Myocyte (in vitro differentiated cells): Measurements from ENCODE around the gene TNNI2. TPM values are rescaled to one million over a fixed set of nuclear protein-coding genes. Genes with fewer than 3 reads are reported as not detected.
"Not testable (repeated sequence)": the region's sequence is repeated elsewhere in the genome, so short reads cannot be mapped to it uniquely, and the experiment has no call there.

ENCODE experiments used
- DNase-seq: peaks from one replicate; pipeline ENCODE4 v3.0.0-alpha.2; 2012; ENCODE audit warnings: low read depth
- polyA plus RNA-seq: library from polyadenylated mRNA; unstranded; fragments of >200 nt; gene quantifications from one replicate; pipeline ENCODE4 v1.2.1, GENCODE V29; 2012; ENCODE audit warnings: missing spikeins
- total RNA-seq: library from RNA; depleted of rRNA; stranded (reverse); fragments of >200 nt; gene quantifications from 2 replicates; pipeline ENCODE4 v1.2.3, GENCODE V29; 2014

Gene TNNI2
- 429 and 432 TPM in 2 replicates for total RNA-seq
- 153 TPM for polyA plus RNA-seq

DNA sequence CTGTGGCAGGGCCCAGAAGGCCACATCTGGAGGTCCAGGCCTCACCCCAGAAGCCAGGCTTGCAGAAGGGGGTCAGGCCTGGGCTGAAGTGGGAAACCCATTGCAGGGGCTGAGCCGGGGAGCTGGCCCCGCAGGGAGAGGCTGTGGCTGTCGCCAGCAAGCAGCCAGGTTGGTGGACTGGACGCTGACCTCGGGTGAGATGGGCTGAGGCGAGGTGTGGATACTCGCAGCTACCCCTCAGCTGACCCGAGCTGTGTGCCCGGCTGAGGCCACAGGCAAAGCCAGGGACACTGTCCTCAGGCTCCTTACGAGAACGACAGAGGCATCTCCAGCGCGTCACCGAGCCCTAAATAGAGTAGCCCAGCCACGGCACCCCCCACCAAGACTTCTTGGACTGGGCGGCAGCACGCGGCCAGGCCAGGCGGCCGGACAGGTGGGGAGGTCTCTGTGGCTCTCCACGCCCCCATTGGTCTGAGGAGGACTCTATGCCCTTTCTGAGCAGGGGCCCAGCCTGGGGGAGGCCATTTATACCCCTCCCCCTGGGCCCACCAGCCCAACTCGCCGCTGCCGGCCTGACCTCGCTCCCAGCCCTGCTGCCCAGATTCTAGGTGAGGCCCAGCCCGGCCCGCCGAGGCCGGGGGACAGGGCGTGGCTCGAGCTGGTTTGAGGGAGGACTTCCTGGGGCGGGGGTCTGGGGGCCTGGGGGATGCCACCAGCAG, at the start of gene TNNI2:
Gene TNNI2, plus strand, starts transcription at position 556 of the 719 bp plus-strand sequence. CDS start 716 bp downstream, outside the sequence.
- DNase-seq = peak; percentile 92

- no peak for DNase-seq
These were observed 46.9 kb upstream of the TNNI2 start for GRCh38 chr11:1791912-1792311.

- no peak for DNase-seq
These were observed 46.3 kb upstream of the TNNI2 start for GRCh38 chr11:1792461-1792860.

DNA sequence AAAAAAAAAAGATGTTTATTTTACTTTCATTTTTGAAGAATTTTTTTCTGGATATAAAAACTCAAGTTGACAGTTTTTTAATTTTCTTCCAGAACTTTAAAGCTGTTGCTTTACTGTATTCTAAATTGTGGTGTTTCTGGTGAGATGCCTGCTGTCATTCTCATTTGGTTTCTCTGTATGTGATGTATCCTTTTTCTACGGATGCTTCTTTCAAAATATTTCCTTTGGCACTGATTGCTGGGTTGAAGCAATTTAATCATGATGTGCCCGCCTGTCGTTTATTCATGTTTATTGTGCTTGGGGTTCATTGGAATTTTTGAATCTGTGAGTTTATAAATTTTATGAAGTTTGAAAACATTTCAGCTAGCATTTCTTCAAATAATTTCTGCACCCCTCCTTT, 45.7 kb upstream of the TNNI2 start:
- no peak for DNase-seq

DNA sequence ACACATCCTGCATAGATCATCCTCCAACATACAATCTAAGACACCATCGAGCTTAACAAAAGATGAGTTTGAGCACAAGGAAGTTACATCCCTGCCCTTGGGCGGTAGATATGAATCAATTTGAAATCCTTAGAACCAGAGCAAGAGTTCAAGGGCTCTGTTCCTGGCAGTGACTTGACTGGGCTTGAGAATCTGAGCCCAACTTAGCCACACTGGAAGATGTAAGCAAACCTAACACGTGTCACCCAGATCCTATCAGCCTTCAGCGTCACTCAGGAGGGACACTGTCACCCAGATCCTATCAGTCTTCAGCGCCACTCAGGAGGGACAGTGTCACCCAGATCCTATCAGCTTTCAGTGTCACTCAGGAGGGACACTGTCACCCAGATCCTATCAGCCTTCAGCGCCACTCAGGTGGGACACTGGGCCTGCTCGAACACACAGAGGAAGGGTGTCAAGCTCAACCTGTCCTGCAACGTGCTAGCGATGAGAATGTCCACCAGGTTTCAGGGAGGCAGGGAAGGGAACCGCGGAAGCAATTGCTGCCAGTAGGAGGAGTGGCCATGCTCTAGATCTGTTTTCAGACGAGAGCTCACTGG, 42.3 kb upstream of the TNNI2 start:
- DNase-seq = no peak

GRCh38 chr11:1797391-1798125, 41.2 kb upstream of the TNNI2 start:
- no peak for DNase-seq

DNA sequence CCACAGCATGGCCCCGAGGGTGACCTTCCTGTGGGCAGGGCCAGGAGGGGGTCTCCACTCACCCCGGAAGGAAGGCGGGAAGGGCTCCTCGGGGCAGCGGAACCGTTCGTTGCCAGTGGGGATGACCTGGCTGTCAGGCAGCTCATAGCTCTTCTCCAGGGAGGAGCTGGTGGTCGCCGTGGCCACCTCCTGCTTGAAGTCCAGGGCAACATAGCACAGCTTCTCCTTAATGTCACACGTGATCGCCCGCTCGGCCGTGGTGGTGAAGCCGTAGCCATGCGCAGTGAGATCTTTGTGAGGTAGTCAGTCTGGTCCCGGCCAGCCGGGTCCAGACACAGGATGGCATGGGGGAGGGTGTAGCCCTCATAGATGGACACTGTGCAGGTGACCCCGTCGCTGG, 35.5 kb upstream of the TNNI2 start:
- no peak for DNase-seq

- not testable (repeated sequence) for DNase-seq
These were observed 34.8 kb upstream of the TNNI2 start for GRCh38 chr11:1803835-1804519.

DNA sequence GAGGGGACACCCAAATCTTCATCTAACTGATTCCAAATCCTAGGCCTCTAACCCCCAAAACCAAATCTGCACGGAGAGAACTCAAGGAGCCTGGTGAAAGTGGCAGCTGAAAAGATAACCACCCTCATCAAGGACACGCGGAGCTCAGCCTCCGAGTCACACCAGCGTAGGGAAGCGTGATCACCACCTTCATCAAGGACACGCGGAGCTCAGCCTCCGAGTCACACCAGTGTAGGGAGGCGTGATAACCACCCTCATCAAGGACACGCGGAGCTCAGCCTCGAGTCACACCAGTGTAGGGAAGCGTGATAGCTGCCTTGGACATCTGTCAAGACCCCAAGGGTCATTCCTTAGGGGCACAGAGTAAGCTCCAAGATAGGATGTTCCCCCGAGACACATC, 33.3 kb upstream of the TNNI2 start:
- DNase-seq = no peak

GRCh38 chr11:1807264-1807995, 31.4 kb upstream of the TNNI2 start:
- DNase-seq = no peak

- no peak for DNase-seq
These were observed 28.0 kb upstream of the TNNI2 start for GRCh38 chr11:1810761-1811160.

DNA sequence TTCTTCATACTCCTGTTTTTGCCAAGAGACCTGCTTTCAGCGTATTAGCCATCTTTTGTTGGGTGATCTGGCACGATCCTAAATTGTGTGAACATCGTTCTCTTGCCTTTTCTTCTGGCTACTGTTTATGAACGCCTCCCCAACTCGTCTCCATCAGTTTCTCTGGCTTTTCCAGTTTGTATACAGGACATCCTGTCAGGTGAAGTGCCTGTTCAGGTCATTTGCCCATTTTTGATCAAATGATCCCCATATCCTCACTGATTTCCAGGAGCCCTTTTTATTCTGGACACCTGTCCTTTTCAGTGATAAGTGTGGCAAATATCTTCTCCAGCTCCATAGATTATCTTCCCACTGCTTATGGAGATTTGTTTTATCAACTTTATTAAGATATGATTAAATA, 26.5 kb upstream of the TNNI2 start:
- DNase-seq = no peak

- DNase-seq = no peak
These were observed 26.0 kb upstream of the TNNI2 start for GRCh38 chr11:1812801-1813200.

- DNase-seq = not testable (repeated sequence)
These were observed 25.4 kb upstream of the TNNI2 start for GRCh38 chr11:1813356-1813755.

- no peak for DNase-seq
These were observed 24.1 kb upstream of the TNNI2 start for GRCh38 chr11:1814691-1815090.

DNA sequence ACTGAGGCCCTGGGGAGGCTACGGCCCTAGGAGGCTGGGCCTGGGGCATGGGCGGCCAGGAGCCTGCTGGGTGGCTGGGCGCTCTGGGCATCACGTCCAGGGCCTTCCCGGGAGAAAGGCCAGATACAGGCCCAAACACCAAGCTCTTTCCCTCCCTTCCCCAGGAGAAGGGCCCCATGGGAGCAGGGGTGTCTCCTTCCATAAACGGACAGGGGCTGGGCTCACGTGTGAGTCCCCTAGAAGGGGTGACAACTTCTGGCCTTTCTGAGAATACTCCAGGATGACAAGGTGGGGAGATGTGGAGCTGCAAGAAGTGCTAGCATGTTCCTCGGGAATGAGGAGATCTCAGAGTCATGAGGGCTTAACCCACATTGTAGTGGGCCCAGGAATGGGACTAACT, 23.5 kb upstream of the TNNI2 start:
- DNase-seq = no peak

DNA sequence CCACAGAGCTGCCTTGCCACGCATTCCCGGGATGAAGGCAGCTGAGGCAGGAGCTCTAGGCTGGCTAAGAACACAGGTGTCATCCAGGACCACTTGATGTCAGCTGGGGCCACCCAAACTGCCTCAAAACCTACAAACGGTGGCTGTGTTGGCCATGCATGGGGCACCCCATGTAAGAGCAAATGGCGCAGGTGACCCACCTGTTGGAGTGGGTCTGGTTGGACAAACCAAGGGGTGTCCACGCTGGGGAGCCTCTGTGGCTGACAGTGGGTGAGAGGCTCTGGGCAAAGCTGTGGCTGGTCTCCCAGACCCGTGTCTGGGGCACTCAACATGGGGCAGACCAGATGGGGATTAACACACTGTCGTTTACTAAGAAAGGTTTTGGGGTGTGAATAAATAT, 23.0 kb upstream of the TNNI2 start:
- DNase-seq = no peak

- no peak for DNase-seq
These were observed 21.8 kb upstream of the TNNI2 start for GRCh38 chr11:1817000-1817399.

- no peak for DNase-seq
These were observed 21.3 kb upstream of the TNNI2 start for GRCh38 chr11:1817511-1817910.

GRCh38 chr11:1819074-1819473, 19.7 kb upstream of the TNNI2 start:
- peak; percentile 40 for DNase-seq
